Loucy (cell line): Measurements from ENCODE around the gene MED13.

Experiments used
- EZH2phosphoT487 ChIP-seq: fragments of 200-600 bp; IDR thresholded peaks from 2 replicates; pipeline ENCODE4 v1.6.1; 2018; ENCODE audit warnings: antibody characterized with exemption, mild to moderate bottlenecking, moderate library complexity, borderline replicate concordance
- TF ChIP-seq, protein P1 (sequence below): fragments of 200-600 bp; sonication (generic); conservative IDR thresholded peaks from 2 replicates; pipeline ENCODE4 v1.5.1; 2014; ENCODE audit warnings: mild to moderate bottlenecking, antibody characterized with exemption, low read length

DNA sequence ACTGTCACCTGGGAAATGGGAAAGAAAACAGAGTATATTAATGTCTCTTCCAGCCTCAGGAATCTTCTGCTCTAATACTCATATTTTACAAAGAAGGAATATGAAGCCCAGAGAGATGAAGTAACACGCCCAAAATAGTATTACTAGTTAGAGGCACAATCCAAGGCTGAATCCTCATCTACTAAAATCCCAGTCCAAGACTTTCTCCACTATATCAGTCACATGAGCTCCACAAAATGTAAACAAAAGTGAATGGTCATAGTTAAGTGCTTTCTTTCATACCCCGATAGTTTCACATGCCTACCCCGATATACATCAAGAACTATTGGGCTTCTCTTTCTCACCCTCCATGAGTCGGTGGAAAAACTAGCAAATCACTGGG is 138.3 kb downstream of the MED13 start:
- TF ChIP-seq, protein P1, sequence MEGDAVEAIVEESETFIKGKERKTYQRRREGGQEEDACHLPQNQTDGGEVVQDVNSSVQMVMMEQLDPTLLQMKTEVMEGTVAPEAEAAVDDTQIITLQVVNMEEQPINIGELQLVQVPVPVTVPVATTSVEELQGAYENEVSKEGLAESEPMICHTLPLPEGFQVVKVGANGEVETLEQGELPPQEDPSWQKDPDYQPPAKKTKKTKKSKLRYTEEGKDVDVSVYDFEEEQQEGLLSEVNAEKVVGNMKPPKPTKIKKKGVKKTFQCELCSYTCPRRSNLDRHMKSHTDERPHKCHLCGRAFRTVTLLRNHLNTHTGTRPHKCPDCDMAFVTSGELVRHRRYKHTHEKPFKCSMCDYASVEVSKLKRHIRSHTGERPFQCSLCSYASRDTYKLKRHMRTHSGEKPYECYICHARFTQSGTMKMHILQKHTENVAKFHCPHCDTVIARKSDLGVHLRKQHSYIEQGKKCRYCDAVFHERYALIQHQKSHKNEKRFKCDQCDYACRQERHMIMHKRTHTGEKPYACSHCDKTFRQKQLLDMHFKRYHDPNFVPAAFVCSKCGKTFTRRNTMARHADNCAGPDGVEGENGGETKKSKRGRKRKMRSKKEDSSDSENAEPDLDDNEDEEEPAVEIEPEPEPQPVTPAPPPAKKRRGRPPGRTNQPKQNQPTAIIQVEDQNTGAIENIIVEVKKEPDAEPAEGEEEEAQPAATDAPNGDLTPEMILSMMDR, result no peak
- TF ChIP-seq EZH2phosphoT487, result no peak
